ENCODE measurements around the gene SPEG. TPM values are rescaled to one million over a fixed set of nuclear protein-coding genes. Genes with fewer than 3 reads are reported as not detected.

Gene SPEG
- total RNA-seq, 3 donors from 2014 or later (not counting 1 experiment from before 2014, with no cell fraction given), result 0.35 to 1.5 (median 1.2) TPM

- Histone ChIP-seq H3K27ac (ENCODE audit: low read length) (no peak overlapping the region), H3K27me3 (ENCODE audit: control insufficient read depth, insufficient read depth, low read length) (no peaks in the 10 kb centered on the region), H3K4me1 (ENCODE audit: control insufficient read depth, insufficient read depth, low read length) (no peaks in the 10 kb centered on the region), H3K9me3 (ENCODE audit: control insufficient read depth, insufficient read depth, low read length) (no peaks in the 10 kb centered on the region), H3K36me3 (ENCODE audit: control insufficient read depth, insufficient read depth, low read length) (no peaks in the 10 kb centered on the region), H3K4me3 (ENCODE audit: low read length) (no peak overlapping the region)
- ATAC-seq (no peak), DNase-seq (no peak)
- no peak for TF ChIP-seq CTCF (IDR thresholded peaks at IDR 0.05)
- H3K4me3 Mint-ChIP-seq, result no peak overlapping the region
- no peaks in the 10 kb centered on the region for H3K36me3 Mint-ChIP-seq
- 86% methylated on average over 16 of the region's 16 CpGs for WGBS (ENCODE audit: insufficient coverage)
- H3K27me3 Mint-ChIP-seq (ENCODE audit: low read depth in 2 of 2), result peaks cover 0 to 3% of the 10 kb centered on the region in 2 donors
- no peaks in the 10 kb centered on the region for H3K4me1 Mint-ChIP-seq
- no peak overlapping the region for H3K27ac Mint-ChIP-seq
- intact Hi-C loops (cut with micrococcal nuclease), result no loop called here
- H3K9me3 Mint-ChIP-seq, result no peaks in the 10 kb centered on the region
These were observed 34.6 kb downstream of the SPEG start for GRCh38 chr2:219469186-219469724.

GRCh38 chr2:219470429-219470828 is 35.8 kb downstream of the SPEG start:
- intact Hi-C loops (cut with micrococcal nuclease), result no loop called here
- WGBS (ENCODE audit: insufficient coverage), result 86% methylated on average over 4 of the region's 4 CpGs
- H3K27me3 ChIP-seq (ENCODE audit: control insufficient read depth, insufficient read depth, low read length), result no peaks in the 10 kb centered on the region
- TF ChIP-seq CTCF (IDR thresholded peaks at IDR 0.05), result no peak
- Mint-ChIP-seq H3K4me1 (no peaks in the 10 kb centered on the region), H3K4me3 (no peak overlapping the region), H3K36me3 (no peaks in the 10 kb centered on the region), H3K27ac (no peak overlapping the region), H3K9me3 (no peaks in the 10 kb centered on the region), H3K27me3 (ENCODE audit: low read depth in 2 of 2) (peaks cover 0 to 3% of the 10 kb centered on the region in 2 donors)
- no peaks in the 10 kb centered on the region for H3K36me3 ChIP-seq (ENCODE audit: control insufficient read depth, insufficient read depth, low read length)
- H3K27ac ChIP-seq (ENCODE audit: low read length), result no peak overlapping the region
- DNase-seq, result no peak
- H3K9me3 ChIP-seq (ENCODE audit: control insufficient read depth, insufficient read depth, low read length), result no peaks in the 10 kb centered on the region
- no peak for ATAC-seq
- no peaks in the 10 kb centered on the region for H3K4me1 ChIP-seq (ENCODE audit: control insufficient read depth, insufficient read depth, low read length)
- no peak overlapping the region for H3K4me3 ChIP-seq (ENCODE audit: low read length)

- Mint-ChIP-seq H3K27ac (no peak overlapping the region), H3K4me1 (peaks cover 5% of the 10 kb centered on the region in 2 donors), H3K9me3 (no peaks in the 10 kb centered on the region), H3K27me3 (ENCODE audit: low read depth in 2 of 2) (peaks cover 6 to 7% of the 10 kb centered on the region in 2 donors), H3K4me3 (no peak overlapping the region), H3K36me3 (no peaks in the 10 kb centered on the region)
- no peak overlapping the region for H3K4me3 ChIP-seq (ENCODE audit: low read length)
- intact Hi-C loops (cut with micrococcal nuclease), result no loop called here
- H3K9me3 ChIP-seq (ENCODE audit: control insufficient read depth, insufficient read depth, low read length), result no peaks in the 10 kb centered on the region
- H3K27me3 ChIP-seq (ENCODE audit: control insufficient read depth, insufficient read depth, low read length), result no peaks in the 10 kb centered on the region
- no peak for TF ChIP-seq CTCF (IDR thresholded peaks at IDR 0.05)
- H3K27ac ChIP-seq (ENCODE audit: low read length), result no peak overlapping the region
- no peak for DNase-seq
- no peak for ATAC-seq
- no peaks in the 10 kb centered on the region for H3K36me3 ChIP-seq (ENCODE audit: control insufficient read depth, insufficient read depth, low read length)
- whole genome bisulfite sequencing (ENCODE audit: insufficient coverage), result 84% methylated on average over 22 of the region's 22 CpGs
- H3K4me1 ChIP-seq (ENCODE audit: control insufficient read depth, insufficient read depth, low read length), result peaks cover 3% of the 10 kb centered on the region
These were observed 37.1 kb downstream of the SPEG start for GRCh38 chr2:219471476-219472371.
